Neural progenitor cell (in vitro differentiated cells): ENCODE results near the gene MATN1. TPM values are rescaled to one million over a fixed set of nuclear protein-coding genes. Genes with fewer than 3 reads are reported as not detected.
A peak's percentile ranks its signal among the peaks of the same experiment; 100 is the strongest.

ENCODE experiments used
- DNase-seq: peaks from one replicate; pipeline ENCODE4 v3.0.0-alpha.2; 2016; ENCODE audit warnings: low spot score
- H2AFZ ChIP-seq: fragments of 200-600 bp; sonication (generic); replicated peaks from 2 replicates; pipeline ENCODE4 v1.6.1; 2016; ENCODE audit warnings: antibody characterized with exemption
- H3F3A ChIP-seq: fragments of 200-600 bp; sonication (generic); 2 replicates; pipeline ENCODE4 v1.6.1; 2016; ENCODE audit warnings: antibody characterized with exemption, low read depth
- H3K27ac ChIP-seq: fragments of 200-600 bp; sonication (generic); 2 replicates; pipeline ENCODE4 v1.5.1; 2016; ENCODE audit warnings: mild to moderate bottlenecking
- H3K27me3 ChIP-seq: fragments of 200-600 bp; sonication (generic); 2 replicates; pipeline ENCODE4 v1.6.1; 2016; ENCODE audit warnings: mild to moderate bottlenecking, moderate library complexity
- H3K36me3 ChIP-seq: fragments of 200-600 bp; sonication (generic); 2 replicates; pipeline ENCODE4 v1.5.1; 2016
- H3K4me1 ChIP-seq: fragments of 200-600 bp; sonication (generic); 2 replicates; pipeline ENCODE4 v1.6.1; 2016; ENCODE audit warnings: mixed run types
- H3K4me2 ChIP-seq: fragments of 200-600 bp; sonication (generic); 2 replicates; pipeline ENCODE4 v1.6.1; 2016
- H3K4me3 ChIP-seq: fragments of 200-600 bp; sonication (generic); 2 replicates; pipeline ENCODE4 v1.5.1; 2016
- H3K79me2 ChIP-seq: fragments of 200-600 bp; sonication (generic); 2 replicates; pipeline ENCODE4 v1.6.1; 2016; ENCODE audit warnings: low read depth
- H3K9ac ChIP-seq: fragments of 200-600 bp; sonication (generic); 2 replicates; pipeline ENCODE4 v1.6.1; 2016
- H3K9me3 ChIP-seq: fragments of 200-600 bp; sonication (generic); 2 replicates; pipeline ENCODE4 v1.5.1; 2016; ENCODE audit warnings: low read depth
- H4K20me1 ChIP-seq: fragments of 200-600 bp; sonication (generic); 2 replicates; pipeline ENCODE4 v1.6.1; 2016; ENCODE audit warnings: low read depth
- H3K27ac Mint-ChIP-seq: 3 replicates; pipeline ENCODE4 v1.8.0; 2021; ENCODE audit warnings: mixed read lengths
- H3K27me3 Mint-ChIP-seq: 2 replicates; pipeline ENCODE4 v1.8.0; 2022; ENCODE audit warnings: low read depth, mild to moderate bottlenecking, inconsistent platforms, moderate library complexity, mixed read lengths; ENCODE audit not compliant: insufficient read depth
- H3K36me3 Mint-ChIP-seq: 3 replicates; pipeline ENCODE4 v1.8.0; 2021; ENCODE audit warnings: mixed read lengths
- H3K4me1 Mint-ChIP-seq: 3 replicates; pipeline ENCODE4 v1.8.0; 2021; ENCODE audit warnings: mixed read lengths
- H3K4me3 Mint-ChIP-seq: 3 replicates; pipeline ENCODE4 v1.8.0; 2021; ENCODE audit warnings: mild to moderate bottlenecking, moderate library complexity, mixed read lengths
- H3K9me3 Mint-ChIP-seq: 3 replicates; pipeline ENCODE4 v1.8.0; 2020; ENCODE audit warnings: mixed read lengths
- CTCF ChIP-seq: fragments of 200-600 bp; sonication (generic); IDR thresholded peaks from 2 replicates; pipeline ENCODE4 v1.5.1; 2017; ENCODE audit warnings: antibody characterized with exemption, mild to moderate bottlenecking
- EZH2 ChIP-seq: fragments of 200-600 bp; sonication (generic); IDR thresholded peaks from 2 replicates; pipeline ENCODE4 v1.6.1; 2017; ENCODE audit warnings: antibody characterized with exemption, mild to moderate bottlenecking, moderate library complexity
- EZH2phosphoT487 ChIP-seq: fragments of 200-600 bp; sonication (generic); IDR thresholded peaks from 2 replicates; pipeline ENCODE4 v1.6.1; 2017; ENCODE audit warnings: antibody characterized with exemption
- total RNA-seq: library from RNA; depleted of rRNA; stranded (reverse); fragments of >200 nt; gene quantifications from 2 replicates; pipeline ENCODE4 v1.2.3, GENCODE V29; 2015; ENCODE audit warnings: low replicate concordance

MATN1 gene
- total RNA-seq, 1 donor from 2014 or later: not detected

GRCh38 chr1:30726236-30726635 lies 2.9 kb upstream of the MATN1 start:
- Mint-ChIP-seq H3K4me3 (no peak overlapping the region), H3K27ac (no peak overlapping the region), H3K27me3 (peaks cover 18% of the 10 kb centered on the region), H3K36me3 (no peaks in the 10 kb centered on the region), H3K9me3 (no peaks in the 10 kb centered on the region), H3K4me1 (peaks cover 46% of the 10 kb centered on the region)
- DNase-seq: no peak
- no peaks in the 10 kb centered on the region for H3K9me3 ChIP-seq
- H4K20me1 ChIP-seq: no peaks in the 10 kb centered on the region
- H3F3A ChIP-seq: no peaks in the 10 kb centered on the region
- peaks cover 10% of the 10 kb centered on the region for H3K4me1 ChIP-seq
- no peak overlapping the region for H3K4me3 ChIP-seq
- H3K79me2 ChIP-seq: no peaks in the 10 kb centered on the region
- TF ChIP-seq EZH2phosphoT487 (no peak), CTCF (no peak), EZH2 (no peak)
- no peak overlapping the region for H3K9ac ChIP-seq
- H2AFZ ChIP-seq: no peak overlapping the region
- H3K27ac ChIP-seq: no peak overlapping the region
- no peaks in the 10 kb centered on the region for H3K36me3 ChIP-seq
- H3K27me3 ChIP-seq: no peaks in the 10 kb centered on the region
- no peak overlapping the region for H3K4me2 ChIP-seq

- TF ChIP-seq EZH2 (no peak), EZH2phosphoT487 (no peak), CTCF (no peak)
- Mint-ChIP-seq H3K4me3 (no peak overlapping the region), H3K4me1 (peaks cover 41% of the 10 kb centered on the region), H3K36me3 (no peaks in the 10 kb centered on the region), H3K9me3 (no peaks in the 10 kb centered on the region), H3K27me3 (peaks cover 18% of the 10 kb centered on the region), H3K27ac (peak overlapping the region; percentile 51)
- H3F3A ChIP-seq: no peaks in the 10 kb centered on the region
- peaks cover 10% of the 10 kb centered on the region for H3K4me1 ChIP-seq
- H3K27me3 ChIP-seq: no peaks in the 10 kb centered on the region
- no peaks in the 10 kb centered on the region for H3K79me2 ChIP-seq
- H3K4me2 ChIP-seq: no peak overlapping the region
- H3K9ac ChIP-seq: no peak overlapping the region
- no peaks in the 10 kb centered on the region for H3K9me3 ChIP-seq
- no peaks in the 10 kb centered on the region for H3K36me3 ChIP-seq
- DNase-seq: no peak
- no peak overlapping the region for H3K27ac ChIP-seq
- no peak overlapping the region for H3K4me3 ChIP-seq
- H4K20me1 ChIP-seq: no peaks in the 10 kb centered on the region
- no peak overlapping the region for H2AFZ ChIP-seq
Measured at GRCh38 chr1:30725450-30726095, 2.2 kb upstream of the MATN1 start.

GRCh38 chr1:30724655-30725421 lies 1.5 kb upstream of the MATN1 start:
- no peaks in the 10 kb centered on the region for H3K9me3 Mint-ChIP-seq
- peak overlapping the region; percentile 88 for H3K27ac Mint-ChIP-seq
- Histone ChIP-seq H3K36me3 (no peaks in the 10 kb centered on the region), H3K4me1 (peaks cover 10% of the 10 kb centered on the region), H3K27ac (no peak overlapping the region), H4K20me1 (no peaks in the 10 kb centered on the region), H3K79me2 (no peaks in the 10 kb centered on the region), H3F3A (no peaks in the 10 kb centered on the region), H3K9me3 (no peaks in the 10 kb centered on the region), H3K4me2 (no peak overlapping the region), H3K9ac (no peak overlapping the region), H2AFZ (no peak overlapping the region), H3K27me3 (peaks cover 2% of the 10 kb centered on the region), H3K4me3 (no peak overlapping the region)
- H3K27me3 Mint-ChIP-seq: peaks cover 16% of the 10 kb centered on the region
- H3K4me1 Mint-ChIP-seq: peaks cover 40% of the 10 kb centered on the region
- TF ChIP-seq EZH2phosphoT487: no peak
- TF ChIP-seq EZH2: no peak
- no peak for TF ChIP-seq CTCF
- no peaks in the 10 kb centered on the region for H3K36me3 Mint-ChIP-seq
- H3K4me3 Mint-ChIP-seq: no peak overlapping the region
- no peak for DNase-seq
